Hindlimb muscle (tissue), 1 donor: Measurements from ENCODE around the gene GPC2. TPM values are rescaled to one million over a fixed set of nuclear protein-coding genes. Genes with fewer than 3 reads are reported as not detected.

Experiments
- DNase-seq: peaks from one replicate; pipeline ENCODE4 v3.0.0-alpha.2; 2013
- polyA plus RNA-seq: library from polyadenylated mRNA; unstranded; fragments of 120-200 nt; gene quantifications from one replicate; pipeline ENCODE4 v1.2.1, GENCODE V29; 2013; ENCODE audit not compliant: insufficient read length

The GPC2 gene
- polyA plus RNA-seq, 1 donor: 10.1 TPM

- DNase-seq: no peak
Measured at GRCh38 chr7:100167912-100168323, 9.3 kb downstream of the GPC2 start.

- no peak for DNase-seq
Measured at GRCh38 chr7:100166970-100167911, 9.9 kb downstream of the GPC2 start.

GRCh38 chr7:100166317-100166940, 10.8 kb downstream of the GPC2 start:
- DNase-seq: no peak

- no peak for DNase-seq
Measured at GRCh38 chr7:100163871-100164270, 13.3 kb downstream of the GPC2 start.

- no peak for DNase-seq
Measured at GRCh38 chr7:100163006-100163531, 14.1 kb downstream of the GPC2 start.

GRCh38 chr7:100160067-100160466, 17.1 kb downstream of the GPC2 start:
- no peak for DNase-seq

- DNase-seq: no peak
Measured at GRCh38 chr7:100159099-100159623, 18.0 kb downstream of the GPC2 start.

- peak; percentile 90 for DNase-seq
Measured at GRCh38 chr7:100158229-100159098, 18.7 kb downstream of the GPC2 start, which contains the start of gene TRAPPC14. Gene TRAPPC14 (minus strand): TSS chr7:100158723. CDS start chr7:100158499, 224 bp downstream.

- DNase-seq: no peak
Measured at GRCh38 chr7:100157334-100158228, 19.6 kb downstream of the GPC2 start.

- no peak for DNase-seq
Measured at GRCh38 chr7:100157069-100157333, 20.2 kb downstream of the GPC2 start.

- DNase-seq: no peak
Measured at GRCh38 chr7:100156331-100157068, 20.7 kb downstream of the GPC2 start.

- DNase-seq: no peak
Measured at GRCh38 chr7:100155553-100156317, 21.4 kb downstream of the GPC2 start.

GRCh38 chr7:100154651-100155491, 22.3 kb downstream of the GPC2 start:
- DNase-seq: no peak

GRCh38 chr7:100153708-100154535, 23.3 kb downstream of the GPC2 start:
- no peak for DNase-seq

- DNase-seq: no peak
Measured at GRCh38 chr7:100152937-100153666, 24.1 kb downstream of the GPC2 start.

GRCh38 chr7:100152404-100152803, 24.8 kb downstream of the GPC2 start:
- DNase-seq: no peak
